Breast epithelium (tissue), 4 donors: ENCODE results near the gene RNF220. TPM values are rescaled to one million over a fixed set of nuclear protein-coding genes. Genes with fewer than 3 reads are reported as not detected.

Experiments used
- DNase-seq, 2 donors: peaks; one replicate each; pipeline ENCODE4 v3.0.0-alpha.2; 2019; ENCODE audit warnings: low spot score in 2 of 2
- H3K27ac ChIP-seq, 2 donors: fragments of 200-600 bp; sonication (generic) in 1 of 2; one replicate each; pipeline ENCODE4 v1.5.1; 2016 to 2019; ENCODE audit warnings: mild to moderate bottlenecking in 1 of 2
- H3K27me3 ChIP-seq, 2 donors: fragments of 200-600 bp; sonication (generic) in 1 of 2; one replicate each; pipeline versions ENCODE4 v1.5.1 to v1.6.0; 2017 to 2019; ENCODE audit warnings: control low read depth in 1 of 2, mild to moderate bottlenecking in 1 of 2
- H3K36me3 ChIP-seq: fragments of 200-600 bp; one replicate; pipeline ENCODE4 v1.5.1; 2019
- H3K4me1 ChIP-seq, 2 donors: fragments of 200-600 bp; sonication (generic); one replicate each; pipeline ENCODE4 v1.5.1; 2016 to 2019; ENCODE audit warnings: control low read depth in 1 of 2
- H3K4me3 ChIP-seq, 3 donors: fragments of 200-600 bp; sonication (generic); 1 replicate in 2 of 3; 2 replicates in 1 of 3; pipeline ENCODE4 v1.5.1; 2016 to 2019; ENCODE audit warnings: mild to moderate bottlenecking in 3 of 3, moderate library complexity in 2 of 3
- H3K9me3 ChIP-seq, 2 donors: fragments of 200-600 bp; sonication (generic) in 1 of 2; one replicate each; pipeline ENCODE4 v1.5.1; 2016 to 2019; ENCODE audit warnings: control low read depth in 1 of 2
- POLR2A ChIP-seq: fragments of 450-650 bp; IDR thresholded peaks from one replicate; pipeline ENCODE4 v1.6.1; 2016; ENCODE audit warnings: antibody characterized with exemption, mild to moderate bottlenecking, moderate library complexity
- POLR2AphosphoS5 ChIP-seq, 3 donors: sonication (generic); formaldehyde crosslinking; IDR thresholded peaks; one replicate each; pipeline ENCODE4 v1.6.1; 2017; ENCODE audit warnings: antibody characterized with exemption in 3 of 3
- intact Hi-C: fragments of 100-400 bp; cut with DNase I; formaldehyde crosslinking; loops from one replicate; pipeline ENCODE4 v1.15.1; 2023; ENCODE audit warnings: low total_unique reads
- total RNA-seq, 3 donors: library from RNA; depleted of rRNA; stranded (reverse); fragments of >200 nt; gene quantifications; one replicate each; pipeline ENCODE4 v1.1.0, GENCODE V29; 2016
- TF ChIP-seq, protein P1 (sequence below), 3 donors: fragments of 450-650 bp; IDR thresholded peaks; one replicate each; pipeline ENCODE4 v1.5.1; 2016 to 2017; ENCODE audit warnings: antibody characterized with exemption in 3 of 3, mild to moderate bottlenecking in 3 of 3, moderate library complexity in 3 of 3

Gene RNF220
- total RNA-seq, 3 donors from 2014 or later = 90.4 to 110 (median 93.4) TPM

GRCh38 chr1:44513111-44513510, 108.1 kb downstream of the RNF220 start:
- H3K4me1 ChIP-seq = no peaks in the 10 kb centered on the region
- peaks cover 0 to 21% of the 10 kb centered on the region in 2 donors for H3K27me3 ChIP-seq
- intact Hi-C loops = no loop called here
- H3K36me3 ChIP-seq = no peaks in the 10 kb centered on the region
- no peak overlapping the region for H3K27ac ChIP-seq
- no peak overlapping the region for H3K4me3 ChIP-seq
- H3K9me3 ChIP-seq = no peaks in the 10 kb centered on the region
- no peak for DNase-seq
- TF ChIP-seq POLR2A (no peak), POLR2AphosphoS5 (IDR thresholded peaks at IDR 0.05) (no peak)
- TF ChIP-seq, protein P1, sequence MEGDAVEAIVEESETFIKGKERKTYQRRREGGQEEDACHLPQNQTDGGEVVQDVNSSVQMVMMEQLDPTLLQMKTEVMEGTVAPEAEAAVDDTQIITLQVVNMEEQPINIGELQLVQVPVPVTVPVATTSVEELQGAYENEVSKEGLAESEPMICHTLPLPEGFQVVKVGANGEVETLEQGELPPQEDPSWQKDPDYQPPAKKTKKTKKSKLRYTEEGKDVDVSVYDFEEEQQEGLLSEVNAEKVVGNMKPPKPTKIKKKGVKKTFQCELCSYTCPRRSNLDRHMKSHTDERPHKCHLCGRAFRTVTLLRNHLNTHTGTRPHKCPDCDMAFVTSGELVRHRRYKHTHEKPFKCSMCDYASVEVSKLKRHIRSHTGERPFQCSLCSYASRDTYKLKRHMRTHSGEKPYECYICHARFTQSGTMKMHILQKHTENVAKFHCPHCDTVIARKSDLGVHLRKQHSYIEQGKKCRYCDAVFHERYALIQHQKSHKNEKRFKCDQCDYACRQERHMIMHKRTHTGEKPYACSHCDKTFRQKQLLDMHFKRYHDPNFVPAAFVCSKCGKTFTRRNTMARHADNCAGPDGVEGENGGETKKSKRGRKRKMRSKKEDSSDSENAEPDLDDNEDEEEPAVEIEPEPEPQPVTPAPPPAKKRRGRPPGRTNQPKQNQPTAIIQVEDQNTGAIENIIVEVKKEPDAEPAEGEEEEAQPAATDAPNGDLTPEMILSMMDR (IDR thresholded peaks at IDR 0.05) = no peak

DNA sequence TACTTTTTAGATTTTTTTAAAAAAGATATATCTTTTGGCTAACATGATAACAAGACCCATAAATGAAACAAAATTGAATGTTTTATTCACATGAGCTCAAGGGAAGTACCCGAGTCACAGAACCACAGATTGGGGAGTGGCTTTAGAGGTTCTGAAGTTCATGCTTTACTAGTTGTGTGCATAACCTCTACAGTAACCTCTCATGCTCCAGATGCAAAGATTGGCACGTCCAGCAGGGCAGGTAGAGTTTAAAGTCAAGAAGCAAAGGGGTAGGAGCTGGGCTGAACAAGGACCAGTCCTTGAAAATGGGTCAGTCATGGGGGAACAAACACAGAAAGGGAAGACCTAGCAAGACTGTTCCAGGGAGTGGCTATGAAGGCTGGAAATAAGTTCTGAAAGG, 109.6 kb downstream of the RNF220 start:
- intact Hi-C loops = no loop called here
- H3K9me3 ChIP-seq = no peaks in the 10 kb centered on the region
- peaks cover 0 to 11% of the 10 kb centered on the region in 2 donors for H3K27me3 ChIP-seq
- H3K4me3 ChIP-seq = no peak overlapping the region
- DNase-seq = no peak
- no peaks in the 10 kb centered on the region for H3K36me3 ChIP-seq
- no peak overlapping the region for H3K27ac ChIP-seq
- no peaks in the 10 kb centered on the region for H3K4me1 ChIP-seq
- TF ChIP-seq POLR2A (no peak), POLR2AphosphoS5 (IDR thresholded peaks at IDR 0.05) (no peak)
- TF ChIP-seq, protein P1 (IDR thresholded peaks at IDR 0.05) = no peak

GRCh38 chr1:44515416-44515815, 110.4 kb downstream of the RNF220 start:
- Histone ChIP-seq H3K9me3 (no peaks in the 10 kb centered on the region), H3K4me1 (no peaks in the 10 kb centered on the region), H3K27me3 (peaks cover 0 to 11% of the 10 kb centered on the region in 2 donors), H3K27ac (no peak overlapping the region), H3K4me3 (no peak overlapping the region), H3K36me3 (no peaks in the 10 kb centered on the region)
- intact Hi-C loops = no loop called here
- DNase-seq = no peak
- TF ChIP-seq POLR2A = no peak
- TF ChIP-seq, protein P1 (IDR thresholded peaks at IDR 0.05) = no peak
- no peak for TF ChIP-seq POLR2AphosphoS5 (IDR thresholded peaks at IDR 0.05)

- no peaks in the 10 kb centered on the region for H3K9me3 ChIP-seq
- no peak overlapping the region for H3K4me3 ChIP-seq
- DNase-seq = no peak
- H3K27me3 ChIP-seq = peaks cover 0 to 4% of the 10 kb centered on the region in 2 donors
- H3K4me1 ChIP-seq = no peaks in the 10 kb centered on the region
- intact Hi-C loops = no loop called here
- H3K27ac ChIP-seq = no peak overlapping the region
- TF ChIP-seq, protein P1 (IDR thresholded peaks at IDR 0.05) = no peak
- no peak for TF ChIP-seq POLR2AphosphoS5 (IDR thresholded peaks at IDR 0.05)
- TF ChIP-seq POLR2A = no peak
- H3K36me3 ChIP-seq = no peaks in the 10 kb centered on the region
These were observed 114.1 kb downstream of the RNF220 start for GRCh38 chr1:44519035-44519676.

GRCh38 chr1:44521378-44522080, 116.5 kb downstream of the RNF220 start:
- intact Hi-C loops = no loop called here
- no peak overlapping the region for H3K4me3 ChIP-seq
- TF ChIP-seq POLR2A = no peak
- TF ChIP-seq, protein P1 (IDR thresholded peaks at IDR 0.05) = no peak
- TF ChIP-seq POLR2AphosphoS5 (IDR thresholded peaks at IDR 0.05) = no peak
- DNase-seq = no peak
- H3K4me1 ChIP-seq = no peaks in the 10 kb centered on the region
- no peaks in the 10 kb centered on the region for H3K9me3 ChIP-seq
- no peak overlapping the region for H3K27ac ChIP-seq
- no peaks in the 10 kb centered on the region for H3K36me3 ChIP-seq
- H3K27me3 ChIP-seq = peaks cover 0 to 4% of the 10 kb centered on the region in 2 donors
